Suprapubic skin (tissue), 4 donors: ENCODE measurements around the gene TPRN.

ENCODE experiments used
- EP300 ChIP-seq: sonication (generic); formaldehyde crosslinking; IDR thresholded peaks from one replicate; pipeline ENCODE4 v1.6.1; 2017; ENCODE audit warnings: antibody characterized with exemption
- POLR2AphosphoS5 ChIP-seq, 3 donors: sonication (generic); formaldehyde crosslinking; IDR thresholded peaks; one replicate each; pipeline ENCODE4 v1.6.1; 2017; ENCODE audit warnings: antibody characterized with exemption in 3 of 3
- TF ChIP-seq, protein P1 (sequence below), 2 donors: fragments of 200-600 bp in 1 of 2; fragments of 450-650 bp in 1 of 2; sonication (generic) in 1 of 2; IDR thresholded peaks; one replicate each; pipeline ENCODE4 v1.5.1; 2016 to 2019; ENCODE audit warnings: antibody characterized with exemption in 2 of 2, mild to moderate bottlenecking in 1 of 2, moderate library complexity in 1 of 2

GRCh38 chr9:137247916-137248175 lies 47.3 kb upstream of the TPRN start:
- TF ChIP-seq POLR2AphosphoS5 (IDR thresholded peaks at IDR 0.05) (no peak), EP300 (no peak)
- TF ChIP-seq, protein P1, sequence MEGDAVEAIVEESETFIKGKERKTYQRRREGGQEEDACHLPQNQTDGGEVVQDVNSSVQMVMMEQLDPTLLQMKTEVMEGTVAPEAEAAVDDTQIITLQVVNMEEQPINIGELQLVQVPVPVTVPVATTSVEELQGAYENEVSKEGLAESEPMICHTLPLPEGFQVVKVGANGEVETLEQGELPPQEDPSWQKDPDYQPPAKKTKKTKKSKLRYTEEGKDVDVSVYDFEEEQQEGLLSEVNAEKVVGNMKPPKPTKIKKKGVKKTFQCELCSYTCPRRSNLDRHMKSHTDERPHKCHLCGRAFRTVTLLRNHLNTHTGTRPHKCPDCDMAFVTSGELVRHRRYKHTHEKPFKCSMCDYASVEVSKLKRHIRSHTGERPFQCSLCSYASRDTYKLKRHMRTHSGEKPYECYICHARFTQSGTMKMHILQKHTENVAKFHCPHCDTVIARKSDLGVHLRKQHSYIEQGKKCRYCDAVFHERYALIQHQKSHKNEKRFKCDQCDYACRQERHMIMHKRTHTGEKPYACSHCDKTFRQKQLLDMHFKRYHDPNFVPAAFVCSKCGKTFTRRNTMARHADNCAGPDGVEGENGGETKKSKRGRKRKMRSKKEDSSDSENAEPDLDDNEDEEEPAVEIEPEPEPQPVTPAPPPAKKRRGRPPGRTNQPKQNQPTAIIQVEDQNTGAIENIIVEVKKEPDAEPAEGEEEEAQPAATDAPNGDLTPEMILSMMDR (IDR thresholded peaks at IDR 0.05), result no peak
